ENCODE measurements around the gene STK25.
A peak's percentile ranks its signal among the peaks of the same experiment; 100 is the strongest.

Gene STK25

DNA sequence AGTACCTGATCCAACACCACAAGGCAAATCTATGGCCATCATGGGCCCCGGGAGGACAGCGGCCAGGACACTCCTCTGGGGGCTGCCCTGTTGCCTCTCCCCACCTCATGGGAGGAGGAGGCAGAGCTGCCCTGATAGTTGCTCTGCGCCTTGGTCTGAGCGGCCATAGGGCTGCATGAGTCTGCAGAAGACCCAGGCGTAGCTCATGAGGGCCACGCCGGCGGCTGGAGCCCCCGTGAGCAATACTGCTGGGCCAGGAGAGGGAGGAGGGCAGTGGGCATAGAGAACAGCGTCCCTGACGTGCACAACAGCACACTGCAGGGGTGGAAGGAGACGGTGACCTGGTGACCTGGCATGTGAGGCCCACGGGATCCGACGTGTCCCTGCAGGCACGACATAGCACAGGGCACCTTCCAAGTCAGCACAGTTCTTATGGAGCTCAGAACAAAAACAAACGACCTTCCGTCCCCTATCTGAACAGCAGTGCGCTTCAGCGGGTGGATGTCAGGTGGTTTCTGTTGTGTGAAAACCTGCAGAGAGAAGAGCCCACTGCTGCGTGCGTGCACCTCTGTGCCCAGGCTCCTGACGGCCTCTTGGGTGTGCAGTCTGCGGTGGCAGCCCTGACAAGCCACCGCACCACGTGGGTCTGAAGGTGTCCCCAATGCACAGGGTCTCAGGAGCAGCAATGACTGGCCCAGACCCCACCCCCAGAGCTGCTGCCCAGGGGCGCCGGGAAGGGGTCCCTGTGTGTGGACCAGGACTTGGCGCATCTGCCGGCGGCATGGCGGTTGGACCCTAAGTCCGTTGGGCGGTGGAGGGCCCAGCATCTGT is 13.0 kb downstream of the STK25 start:
- H3K36me3 ChIP-seq (ENCODE audit: insufficient read depth, low read length): peaks cover 17% of the 10 kb centered on the region; the same call in 1 of the 2 replicates
- no peak overlapping the region for H3K9ac ChIP-seq (ENCODE audit: insufficient read length)
- no peak overlapping the region for H3K4me3 ChIP-seq
- H3K27ac ChIP-seq: no peak overlapping the region
- H3K9me3 ChIP-seq (ENCODE audit: low read depth, low read length): no peaks in the 10 kb centered on the region
- TF ChIP-seq EZH2 (IDR thresholded peaks at IDR 0.05) (no peak), FOXP2 (optimal IDR thresholded peaks at IDR 0.05; ENCODE audit: control extremely low read depth, extremely low read length, insufficient read depth) (no peak), POLR2AphosphoS5 (IDR thresholded peaks at IDR 0.05; ENCODE audit: borderline replicate concordance, low read depth, low read length) (no peak)
- no peak for DNase-seq (ENCODE audit: low read depth, low spot score)

DNA sequence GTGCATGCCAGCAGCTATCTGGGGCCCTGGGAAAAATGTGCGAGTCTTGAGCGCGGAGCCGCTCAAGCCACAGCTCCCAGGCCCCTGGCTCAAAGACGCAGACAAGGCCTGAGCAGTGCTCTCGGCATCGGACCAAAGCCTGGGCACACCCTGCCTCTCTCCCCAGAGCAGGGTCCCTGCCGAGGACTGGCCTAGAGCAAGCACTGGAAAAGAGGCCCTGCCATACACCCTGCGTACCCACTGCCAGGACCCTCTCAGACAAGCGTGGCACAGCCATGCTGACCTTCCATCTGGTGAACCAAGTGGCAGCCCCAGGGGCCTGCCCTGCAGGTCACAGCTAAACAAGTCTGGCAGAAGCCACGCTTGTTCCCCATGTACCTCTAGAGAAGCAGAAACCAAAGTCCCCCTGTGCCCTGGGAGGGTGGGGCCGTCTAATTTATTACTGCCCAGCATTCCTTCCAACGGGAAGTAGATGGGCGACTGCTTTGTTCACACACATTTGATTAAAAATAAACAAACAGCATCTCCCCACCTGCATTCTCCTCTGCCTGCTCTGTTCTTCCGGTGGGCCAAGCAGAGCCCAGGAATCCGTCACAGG is 14.0 kb downstream of the STK25 start:
- H3K27ac ChIP-seq: no peak overlapping the region
- TF ChIP-seq FOXP2 (optimal IDR thresholded peaks at IDR 0.05; ENCODE audit: control extremely low read depth, extremely low read length, insufficient read depth) (no peak), EZH2 (IDR thresholded peaks at IDR 0.05) (no peak), POLR2AphosphoS5 (IDR thresholded peaks at IDR 0.05; ENCODE audit: borderline replicate concordance, low read depth, low read length) (no peak)
- H3K4me3 ChIP-seq: no peak overlapping the region
- H3K9me3 ChIP-seq (ENCODE audit: low read depth, low read length): no peaks in the 10 kb centered on the region
- no peak overlapping the region for H3K9ac ChIP-seq (ENCODE audit: insufficient read length)
- peaks cover 17% of the 10 kb centered on the region; the same call in 1 of the 2 replicates for H3K36me3 ChIP-seq (ENCODE audit: insufficient read depth, low read length)
- DNase-seq (ENCODE audit: low read depth, low spot score): no peak

GRCh38 chr2:241493092-241493491 is 15.3 kb downstream of the STK25 start:
- H3K4me3 ChIP-seq: no peak overlapping the region
- H3K9me3 ChIP-seq (ENCODE audit: low read depth, low read length): no peaks in the 10 kb centered on the region
- DNase-seq (ENCODE audit: low read depth, low spot score): no peak
- H3K27ac ChIP-seq: no peak overlapping the region
- no peak for TF ChIP-seq EZH2 (IDR thresholded peaks at IDR 0.05)
- no peak for TF ChIP-seq POLR2AphosphoS5 (IDR thresholded peaks at IDR 0.05; ENCODE audit: borderline replicate concordance, low read depth, low read length)
- TF ChIP-seq FOXP2 (optimal IDR thresholded peaks at IDR 0.05; ENCODE audit: control extremely low read depth, extremely low read length, insufficient read depth): no peak
- no peak overlapping the region for H3K9ac ChIP-seq (ENCODE audit: insufficient read length)
- peaks cover 14% of the 10 kb centered on the region; the same call in 1 of the 2 replicates for H3K36me3 ChIP-seq (ENCODE audit: insufficient read depth, low read length)

DNA sequence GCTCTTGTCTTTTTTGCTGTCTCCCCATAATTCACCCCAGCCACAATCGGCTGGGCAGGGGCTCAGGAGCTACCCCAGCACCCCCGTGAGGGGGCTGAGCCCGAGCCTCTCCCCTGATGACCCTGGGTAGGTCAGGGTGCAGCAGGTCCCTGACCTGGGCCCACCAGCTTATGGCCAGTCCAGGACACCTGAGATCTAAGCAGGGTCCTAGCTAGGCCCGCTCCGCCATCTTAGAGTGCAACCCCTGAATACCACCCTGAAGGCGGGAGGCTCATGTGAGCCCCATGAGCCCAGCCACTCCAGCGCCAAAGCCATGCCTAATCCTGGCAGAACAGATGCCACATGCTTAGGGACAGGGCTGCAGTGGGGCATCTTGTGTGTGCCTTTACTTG is 16.2 kb downstream of the STK25 start:
- no peak overlapping the region for H3K27ac ChIP-seq
- DNase-seq (ENCODE audit: low read depth, low spot score): no peak
- H3K36me3 ChIP-seq (ENCODE audit: insufficient read depth, low read length): peaks cover 14% of the 10 kb centered on the region; the same call in 1 of the 2 replicates
- no peaks in the 10 kb centered on the region for H3K9me3 ChIP-seq (ENCODE audit: low read depth, low read length)
- TF ChIP-seq FOXP2 (optimal IDR thresholded peaks at IDR 0.05; ENCODE audit: control extremely low read depth, extremely low read length, insufficient read depth) (no peak), EZH2 (IDR thresholded peaks at IDR 0.05) (no peak), POLR2AphosphoS5 (IDR thresholded peaks at IDR 0.05; ENCODE audit: borderline replicate concordance, low read depth, low read length) (no peak; the same call in 1 of the 2 replicates)
- H3K9ac ChIP-seq (ENCODE audit: insufficient read length): no peak overlapping the region
- no peak overlapping the region for H3K4me3 ChIP-seq

GRCh38 chr2:241491549-241492173 is 16.7 kb downstream of the STK25 start:
- DNase-seq (ENCODE audit: low read depth, low spot score): no peak
- Histone ChIP-seq H3K27ac (no peak overlapping the region), H3K9me3 (ENCODE audit: low read depth, low read length) (no peaks in the 10 kb centered on the region), H3K9ac (ENCODE audit: insufficient read length) (no peak overlapping the region), H3K4me3 (no peak overlapping the region), H3K36me3 (ENCODE audit: insufficient read depth, low read length) (peaks cover 13% of the 10 kb centered on the region; the same call in 1 of the 2 replicates)
- TF ChIP-seq POLR2AphosphoS5 (IDR thresholded peaks at IDR 0.05; ENCODE audit: borderline replicate concordance, low read depth, low read length) (peak; percentile 28; the same call in 1 of the 2 replicates), FOXP2 (optimal IDR thresholded peaks at IDR 0.05; ENCODE audit: control extremely low read depth, extremely low read length, insufficient read depth) (no peak), EZH2 (IDR thresholded peaks at IDR 0.05) (no peak)

DNA sequence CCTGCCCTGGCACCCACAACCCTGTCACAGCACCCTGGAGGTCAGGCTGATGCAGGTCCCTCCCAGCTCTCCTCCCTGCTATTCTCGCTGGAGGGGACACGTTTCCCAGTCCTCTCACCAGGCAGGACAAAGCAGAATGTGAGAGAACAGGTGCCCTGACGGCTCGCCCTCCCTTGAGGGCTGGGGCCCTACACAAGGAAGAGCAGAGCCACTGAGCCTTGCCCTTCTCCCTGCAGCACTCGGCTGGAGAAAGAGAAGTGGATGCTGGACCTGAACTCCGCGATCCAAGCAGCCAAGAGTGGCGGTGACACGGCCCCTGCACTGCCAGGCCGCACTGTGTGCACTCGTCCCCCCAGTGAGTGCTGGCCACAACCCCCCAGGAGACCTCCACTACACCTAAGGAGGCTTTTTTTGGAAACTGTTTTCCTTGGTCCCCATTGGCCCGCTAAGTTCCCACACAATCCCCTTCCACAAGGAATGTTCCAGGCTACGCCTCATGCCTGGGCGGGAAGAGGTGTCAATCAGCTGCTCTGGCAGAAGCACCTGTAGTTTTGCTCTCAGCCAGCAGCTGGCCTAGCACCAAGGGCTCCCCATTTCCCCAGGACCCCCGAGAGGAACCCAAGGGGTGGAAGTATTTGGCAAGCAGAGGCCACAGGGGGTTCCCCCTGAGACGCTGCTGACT is 17.4 kb downstream of the STK25 start:
- DNase-seq (ENCODE audit: low read depth, low spot score): no peak
- Histone ChIP-seq H3K27ac (no peak overlapping the region), H3K9me3 (ENCODE audit: low read depth, low read length) (no peaks in the 10 kb centered on the region), H3K4me3 (no peak overlapping the region), H3K36me3 (ENCODE audit: insufficient read depth, low read length) (peaks cover 6% of the 10 kb centered on the region; the same call in 1 of the 2 replicates), H3K9ac (ENCODE audit: insufficient read length) (no peak overlapping the region)
- TF ChIP-seq EZH2 (IDR thresholded peaks at IDR 0.05) (no peak), FOXP2 (optimal IDR thresholded peaks at IDR 0.05; ENCODE audit: control extremely low read depth, extremely low read length, insufficient read depth) (no peak), POLR2AphosphoS5 (IDR thresholded peaks at IDR 0.05; ENCODE audit: borderline replicate concordance, low read depth, low read length) (no peak)

DNA sequence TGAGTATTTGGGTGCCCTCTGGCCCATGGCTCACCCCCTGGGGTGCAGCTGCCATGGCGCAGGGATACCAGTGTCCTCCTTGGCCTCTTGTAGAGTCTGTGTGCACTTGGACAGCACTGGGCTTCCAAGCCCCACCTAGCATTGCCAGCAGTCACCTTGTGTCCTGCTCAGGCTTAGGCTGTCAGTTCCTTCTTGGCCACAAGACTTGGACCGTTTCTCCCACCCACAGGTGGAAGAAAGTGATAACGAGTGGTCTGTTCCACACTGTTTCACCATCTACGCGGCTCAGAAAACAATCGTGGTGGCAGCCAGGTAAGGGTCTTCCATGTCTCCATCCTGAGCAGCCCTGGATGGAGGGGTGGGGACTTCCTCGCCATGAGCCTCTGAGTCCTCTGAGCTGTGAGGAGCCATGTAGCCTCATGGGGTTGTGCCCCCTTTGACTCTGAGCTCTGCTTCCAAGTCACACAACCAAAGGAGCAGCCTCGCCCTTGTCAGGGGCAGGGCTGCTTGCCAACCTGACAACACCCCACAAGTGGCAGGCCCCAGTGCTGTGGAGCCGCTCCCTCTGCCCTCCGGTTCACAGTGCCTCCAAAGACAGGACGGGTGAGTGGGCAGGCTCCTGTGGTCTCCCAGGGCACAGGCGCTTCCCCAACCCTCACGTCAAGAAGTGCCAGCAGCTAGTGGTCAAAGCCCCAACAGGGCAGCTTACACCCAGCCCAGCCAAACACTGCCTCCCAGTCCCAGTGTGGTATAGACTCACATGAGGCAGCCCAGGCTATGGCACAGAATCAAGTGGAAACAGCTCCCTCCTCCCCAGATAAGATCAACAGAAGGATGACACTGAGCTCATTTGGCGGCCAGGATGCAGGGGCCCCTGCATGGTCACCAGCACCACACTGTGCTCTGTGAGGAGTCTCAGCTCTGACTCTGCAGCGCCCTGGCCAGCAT is 18.4 kb downstream of the STK25 start:
- no peak overlapping the region for H3K9ac ChIP-seq (ENCODE audit: insufficient read length)
- DNase-seq (ENCODE audit: low read depth, low spot score): no peak
- no peak for TF ChIP-seq POLR2AphosphoS5 (IDR thresholded peaks at IDR 0.05; ENCODE audit: borderline replicate concordance, low read depth, low read length)
- no peak for TF ChIP-seq FOXP2 (optimal IDR thresholded peaks at IDR 0.05; ENCODE audit: control extremely low read depth, extremely low read length, insufficient read depth)
- no peaks in the 10 kb centered on the region; the same call in 1 of the 2 replicates for H3K36me3 ChIP-seq (ENCODE audit: insufficient read depth, low read length)
- H3K27ac ChIP-seq: no peak overlapping the region
- H3K9me3 ChIP-seq (ENCODE audit: low read depth, low read length): no peaks in the 10 kb centered on the region
- no peak overlapping the region for H3K4me3 ChIP-seq
